NCI-H1417 (cell line): ENCODE data around the gene NUAK2.
"Not testable (repeated sequence)": the region's sequence is repeated elsewhere in the genome, so short reads cannot be mapped to it uniquely, and the experiment has no call there.

Experiments
- DNase-seq, 3 experiments: peaks; one replicate each; lab custom pipeline; 2025; lab: John Stamatoyannopoulos, UW

NUAK2 gene

DNA sequence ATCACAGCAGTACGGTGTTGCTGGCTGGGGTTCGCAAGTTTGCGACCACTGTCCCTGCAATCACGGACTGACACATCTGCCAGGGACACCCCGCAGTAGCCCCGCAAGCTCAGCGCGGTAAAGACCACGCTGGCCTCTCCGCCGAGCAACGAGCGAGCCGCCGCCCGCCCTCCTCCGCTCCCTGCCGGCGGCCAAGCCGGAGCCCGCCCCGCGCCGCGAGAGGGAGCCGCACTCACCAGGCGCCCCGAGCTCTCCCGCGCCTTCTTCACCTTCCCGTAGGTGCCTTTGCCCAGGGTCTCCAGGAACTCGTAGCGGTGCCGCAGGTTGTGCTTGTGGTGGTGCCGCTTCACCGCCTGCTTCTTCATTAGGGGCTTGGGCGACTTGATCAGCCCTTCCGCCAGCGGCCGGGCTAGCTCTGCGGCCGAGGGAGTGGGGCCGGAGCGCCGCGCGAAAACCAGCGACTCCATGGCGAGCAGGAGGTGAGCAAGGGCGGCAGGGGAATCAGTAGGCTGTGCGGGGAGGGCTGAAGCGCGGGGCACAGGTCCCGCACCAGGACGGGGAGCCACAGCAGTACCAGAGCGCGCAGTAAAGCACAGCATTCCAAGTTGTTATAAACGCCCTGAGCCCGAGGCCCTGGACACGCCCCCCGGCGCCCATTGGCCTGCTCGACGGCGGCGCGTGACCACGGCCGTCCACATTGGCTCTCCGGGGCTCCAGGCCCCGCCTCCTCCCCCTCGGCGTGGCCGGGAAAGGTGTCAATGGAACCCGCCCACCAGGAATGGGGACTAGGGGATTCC lies at the start of gene NUAK2:
Gene NUAK2 (minus strand): TSS at position 584 of the 797 bp plus-strand sequence. CDS start 117 bp downstream, at position 467.
- peak; percentile 93 to 100 (median 95) for DNase-seq

DNA sequence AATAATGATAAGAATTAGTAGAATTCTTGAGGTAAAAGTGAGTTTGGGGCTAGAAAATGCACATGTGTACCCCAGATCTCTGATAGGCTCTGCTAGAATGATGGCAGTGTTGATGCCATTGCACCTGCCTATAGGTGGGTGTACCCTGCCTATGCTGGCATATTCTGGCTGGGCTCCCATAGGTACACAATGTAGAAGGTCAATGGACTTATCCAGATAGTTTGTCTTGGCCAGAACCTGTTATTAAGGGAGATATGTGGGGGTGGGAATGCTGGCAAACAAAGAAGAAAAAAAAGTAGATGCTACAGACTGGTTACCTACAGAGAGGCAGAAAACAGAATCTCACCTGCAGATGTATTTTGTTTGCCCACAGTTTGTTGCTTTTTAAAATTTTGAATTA lies 49.2 kb upstream of the NUAK2 start:
- DNase-seq, result peak in 2 of 3 experiments; percentile 33 to 77

DNA sequence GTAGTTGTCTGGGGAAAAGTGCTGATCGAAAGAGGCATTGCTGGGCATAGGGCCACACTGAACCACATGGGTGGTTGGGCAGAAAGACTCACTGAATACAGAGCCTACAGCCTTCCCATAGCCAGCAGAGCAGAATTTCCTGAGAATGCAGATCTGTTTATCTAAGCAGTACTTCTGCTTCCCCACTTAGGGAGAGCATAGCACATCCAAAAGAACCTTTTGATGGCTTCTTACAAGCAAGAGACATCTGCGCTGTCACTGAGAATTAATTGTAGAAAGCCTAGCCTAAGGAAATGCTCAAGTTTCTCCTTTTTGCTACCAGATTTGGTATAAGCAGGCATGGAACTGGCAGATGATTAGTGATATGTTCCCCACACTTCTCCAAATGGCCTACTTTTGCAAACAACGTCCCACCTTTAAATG lies 48.2 kb upstream of the NUAK2 start:
- no peak for DNase-seq

DNA sequence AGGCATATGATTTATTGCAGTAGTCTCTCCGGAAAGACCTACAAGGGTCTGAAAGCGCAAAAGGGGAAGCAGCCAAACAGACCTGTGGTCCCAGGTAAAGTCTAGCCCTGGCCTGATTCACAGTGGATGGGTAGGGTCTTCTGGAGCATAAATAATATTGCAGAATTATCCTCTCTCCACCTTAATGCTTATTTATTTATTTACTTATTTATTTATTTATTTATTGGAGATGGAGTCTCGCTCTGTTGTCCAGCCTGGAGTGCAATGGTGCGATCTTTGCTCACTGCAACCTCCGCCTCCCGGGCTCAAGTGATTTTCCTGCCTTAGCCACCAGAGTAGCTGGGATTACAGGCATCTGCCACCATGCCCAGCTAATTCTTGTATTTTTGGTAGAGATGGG lies 46.9 kb upstream of the NUAK2 start:
- DNase-seq, result no peak

DNA sequence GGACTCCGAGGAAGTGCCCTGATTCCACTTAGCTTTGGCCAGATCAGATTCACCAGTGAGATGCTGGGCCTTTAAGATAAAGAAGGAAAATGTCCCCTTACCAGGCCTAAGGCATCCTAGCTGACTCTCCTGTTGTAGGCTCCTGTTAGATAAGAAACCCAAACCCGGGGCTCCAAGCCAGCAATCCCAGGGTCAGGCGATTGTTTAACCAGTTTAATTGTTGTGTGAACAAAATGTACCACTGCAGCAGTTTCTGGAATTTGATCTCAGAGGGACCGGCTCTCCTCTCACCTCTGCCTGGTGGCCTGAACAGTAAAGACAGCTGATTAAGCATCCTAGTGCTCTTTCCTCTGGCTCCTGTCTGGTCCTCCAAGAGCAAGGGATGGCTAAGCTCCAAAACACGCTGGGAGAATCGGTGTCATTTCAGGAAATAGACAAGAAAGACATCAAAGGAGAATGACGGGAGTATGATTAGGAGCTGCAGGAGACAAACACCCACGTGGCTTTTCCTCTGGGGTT lies 44.5 kb upstream of the NUAK2 start:
- peak in 2 of 3 experiments; percentile 28 to 76 for DNase-seq

DNA sequence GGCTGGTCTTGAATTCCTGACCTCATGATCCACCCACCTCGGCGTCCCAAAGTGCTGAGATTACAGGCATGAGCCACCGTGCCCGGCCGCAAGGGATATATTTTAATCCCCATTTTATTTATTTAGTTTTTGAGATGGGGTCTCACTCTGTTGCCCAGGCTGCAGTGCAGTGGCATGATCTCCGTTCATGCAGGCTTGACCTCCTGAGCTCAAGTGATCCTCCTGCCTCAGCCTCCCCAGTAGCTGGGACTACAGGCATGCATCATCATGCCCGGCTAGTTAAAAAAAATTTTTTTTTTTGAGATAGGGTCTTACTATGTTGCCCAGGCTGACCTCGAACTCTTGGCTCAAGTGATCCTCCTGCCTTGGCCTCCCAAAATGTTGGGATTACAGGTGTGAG lies 43.5 kb upstream of the NUAK2 start:
- not testable (repeated sequence) for DNase-seq

DNA sequence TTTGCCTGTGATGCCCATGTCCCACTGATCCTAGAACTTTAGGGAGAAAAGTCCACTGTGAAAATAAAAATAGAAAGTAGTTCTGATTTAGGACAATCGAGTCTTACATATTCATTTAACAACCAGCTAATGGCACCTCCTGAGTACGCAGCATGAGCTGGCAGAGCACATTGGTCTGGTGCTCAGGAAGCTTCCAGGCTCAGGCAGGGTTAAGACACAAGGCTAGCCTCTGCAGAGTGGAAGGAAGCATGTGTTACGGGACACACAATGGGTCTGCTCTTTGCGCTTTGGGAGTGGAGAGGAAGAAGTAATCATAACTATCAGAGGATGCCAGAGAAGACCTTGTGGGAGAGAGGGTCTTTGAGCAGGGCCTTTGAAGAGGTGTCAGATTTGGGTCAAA lies 39.3 kb upstream of the NUAK2 start:
- no peak for DNase-seq

DNA sequence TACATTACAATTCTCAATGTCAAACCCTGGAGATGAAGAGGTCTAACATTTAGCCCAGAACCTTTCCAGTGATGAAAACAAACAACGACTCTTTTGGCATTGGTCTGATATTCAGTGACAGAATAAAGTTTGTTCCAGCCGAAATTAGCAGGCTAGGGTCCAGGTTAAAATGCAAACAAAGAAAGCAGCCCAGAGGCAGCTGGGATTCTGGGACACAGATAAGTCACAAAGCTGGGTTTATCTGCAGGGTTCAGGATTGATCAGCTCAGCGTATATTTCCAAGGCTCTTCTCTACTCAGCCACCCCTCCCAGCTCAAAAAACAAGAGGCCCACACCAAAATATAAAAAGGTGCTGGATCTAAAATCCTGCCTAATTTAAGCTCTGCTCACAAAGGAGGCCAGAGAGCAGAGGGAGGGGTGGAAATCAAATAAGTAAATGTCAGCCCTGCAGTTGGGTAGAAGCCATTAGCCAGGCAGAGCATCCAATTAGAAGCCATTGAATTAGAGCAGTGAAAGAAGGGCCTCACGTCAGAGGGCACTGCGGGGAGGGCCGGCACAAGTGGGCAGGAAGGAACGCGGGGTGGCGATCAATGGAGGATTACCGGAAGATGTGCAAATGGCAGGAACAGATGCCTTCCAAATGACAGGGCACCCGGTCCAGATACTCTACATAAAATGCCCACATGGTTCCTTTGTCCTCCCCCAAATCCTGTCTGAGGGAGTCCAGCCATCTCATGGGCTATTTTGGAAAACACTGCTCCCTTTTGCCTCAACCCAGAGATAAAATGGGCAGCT lies 38.4 kb upstream of the NUAK2 start:
- DNase-seq, result peak in 2 of 3 experiments; percentile 10 to 53

DNA sequence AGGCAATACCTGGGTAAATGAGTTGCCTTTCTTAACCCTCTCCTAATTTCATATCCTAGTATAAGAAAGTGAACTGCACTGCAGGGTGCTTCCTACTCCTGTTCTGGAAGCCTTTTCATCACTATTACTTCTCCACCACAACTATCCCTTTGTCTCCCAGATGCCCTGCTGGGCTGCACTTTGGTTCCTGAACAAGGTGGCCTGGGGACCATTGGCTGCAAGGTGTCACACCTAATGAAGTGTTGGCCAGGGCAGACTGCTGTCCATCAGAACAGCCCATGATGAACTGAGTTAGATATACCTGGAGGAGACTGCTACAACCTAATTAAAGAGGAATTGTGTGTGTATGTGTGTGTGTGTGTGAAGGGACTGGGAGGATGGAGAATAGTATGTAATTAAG lies 37.0 kb upstream of the NUAK2 start:
- no peak for DNase-seq

DNA sequence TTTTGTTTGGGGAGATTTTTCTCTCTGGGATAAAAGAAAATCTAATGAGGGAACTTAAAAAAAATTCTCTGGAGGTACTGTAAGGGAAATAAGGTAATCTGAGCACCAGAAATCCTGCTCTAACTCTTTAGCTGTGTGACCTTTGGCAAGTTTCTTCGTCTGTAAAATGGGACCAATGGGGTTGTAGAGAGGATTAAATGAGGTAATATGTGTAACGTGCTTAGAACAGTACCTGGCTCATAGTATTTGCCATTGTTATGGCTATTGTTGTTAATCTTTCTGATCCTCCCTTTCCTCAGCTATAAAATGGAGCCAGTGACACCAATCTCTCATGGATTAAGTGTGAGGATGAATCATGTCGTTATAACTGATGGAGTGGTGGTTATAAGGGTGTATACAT lies 36.0 kb upstream of the NUAK2 start:
- DNase-seq, result no peak

DNA sequence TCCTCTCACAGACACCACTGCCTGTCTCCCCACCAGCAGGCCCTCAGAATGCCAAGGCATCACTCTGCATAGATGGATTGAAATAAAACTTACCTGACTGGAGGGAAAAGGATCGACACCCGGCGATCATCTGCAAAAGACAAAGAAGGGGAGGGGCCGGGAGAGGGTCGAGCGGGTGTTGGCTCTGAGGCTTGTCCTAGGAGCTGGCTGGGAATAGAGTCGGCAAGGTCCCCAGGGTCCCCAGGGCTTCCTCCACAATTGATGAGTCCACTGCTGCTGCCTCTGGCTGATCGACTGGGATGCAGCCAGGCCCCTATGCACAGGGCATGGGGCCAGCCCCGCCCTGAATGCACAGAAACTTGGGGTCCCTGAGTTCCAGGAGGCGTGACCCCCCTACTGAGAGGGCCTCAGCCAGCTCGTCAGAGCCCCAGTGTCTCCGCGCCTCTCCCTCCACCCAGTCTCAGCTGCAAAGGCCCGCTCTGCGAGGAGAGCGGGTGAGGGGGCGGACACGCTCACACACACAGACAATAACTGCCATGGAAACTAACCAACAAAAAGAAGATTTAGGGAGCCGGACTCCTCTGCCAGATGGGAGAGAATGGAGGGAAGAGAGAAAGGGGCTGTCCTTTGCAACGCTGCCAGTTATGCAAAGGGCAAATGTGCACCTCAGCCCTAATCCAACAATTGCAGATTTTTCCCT lies 35.0 kb upstream of the NUAK2 start, which contains the start of gene KLHDC8A:
Gene KLHDC8A (minus strand): TSS at position 483 of the 700 bp plus-strand sequence. CDS start 13,318 bp downstream, outside the sequence.
- DNase-seq, result peak; percentile 22 to 66 (median 61)

DNA sequence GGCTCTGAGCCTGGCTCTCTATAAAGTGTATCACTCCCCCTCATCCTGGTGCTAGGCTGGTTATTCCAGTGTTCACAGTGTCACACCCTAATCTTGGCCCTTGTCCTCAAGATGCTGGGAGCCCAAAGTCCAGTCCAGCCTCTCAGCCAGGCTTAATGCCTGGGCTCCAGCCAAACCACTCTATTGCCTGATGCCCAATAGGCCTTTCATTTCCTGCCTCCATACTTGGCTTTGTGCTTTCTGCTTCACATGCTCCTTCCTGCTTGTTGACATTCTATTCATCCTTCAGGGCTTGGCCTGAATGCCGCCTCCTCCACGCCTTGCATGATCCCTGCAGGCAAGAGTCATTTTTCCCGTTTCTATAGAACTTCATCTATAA lies 33.5 kb upstream of the NUAK2 start:
- no peak for DNase-seq

DNA sequence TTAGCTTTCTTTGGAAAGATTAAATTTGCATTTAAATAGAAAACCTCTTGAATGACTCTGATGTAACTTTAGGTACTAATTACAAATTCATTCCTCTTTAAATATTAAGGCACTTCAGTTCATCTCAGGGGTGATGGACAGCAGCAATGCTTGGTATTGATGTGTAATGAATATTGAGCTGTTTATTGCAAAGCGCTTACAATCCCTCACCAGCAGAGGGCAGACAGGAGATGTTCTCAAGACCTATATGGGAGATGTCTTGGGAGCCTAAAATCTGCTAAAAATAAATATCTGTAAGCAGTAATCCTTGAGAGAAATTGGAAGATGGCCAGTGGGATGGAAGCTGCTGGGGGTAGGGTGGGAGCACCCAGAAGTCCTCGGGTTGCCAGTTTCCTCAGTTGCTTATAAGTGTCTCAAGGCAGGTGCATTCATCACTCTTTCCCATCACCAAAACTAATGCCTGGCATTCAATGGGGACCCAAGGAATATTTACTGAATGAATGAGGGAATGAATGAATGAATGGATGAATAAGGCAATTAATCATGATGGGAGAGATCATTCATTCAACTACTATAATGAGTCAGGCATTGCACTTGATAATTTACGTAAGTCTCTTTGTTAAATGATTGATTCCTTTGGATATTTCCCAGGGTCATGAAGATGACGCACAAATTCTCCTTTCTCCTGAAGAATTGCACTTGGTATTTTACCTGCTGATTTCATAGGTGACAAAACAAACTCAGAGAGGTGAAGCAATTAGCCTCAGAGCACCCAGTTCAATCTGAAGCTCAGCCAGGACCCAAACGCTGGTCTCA lies 32.9 kb upstream of the NUAK2 start:
- DNase-seq, result peak; percentile 49 to 93 (median 85)

DNA sequence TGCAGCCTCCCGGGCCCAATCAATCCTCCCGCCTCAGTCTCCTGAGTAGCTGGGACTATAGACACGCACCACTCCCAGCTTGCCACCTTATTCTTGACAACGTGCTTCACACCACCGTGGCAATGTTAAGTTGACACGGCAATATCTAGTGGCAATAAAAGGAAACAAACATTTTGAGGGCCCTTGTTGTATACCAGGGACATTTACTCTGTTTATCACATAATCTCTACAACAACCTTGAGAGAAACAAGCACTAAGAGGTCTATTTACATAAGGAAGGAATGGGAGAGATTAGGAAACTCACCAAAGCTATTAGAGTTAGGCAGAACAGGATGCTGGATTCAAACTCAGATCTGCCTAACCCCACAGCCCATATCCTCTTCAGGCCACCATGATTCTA lies 32.1 kb upstream of the NUAK2 start:
- DNase-seq, result no peak

DNA sequence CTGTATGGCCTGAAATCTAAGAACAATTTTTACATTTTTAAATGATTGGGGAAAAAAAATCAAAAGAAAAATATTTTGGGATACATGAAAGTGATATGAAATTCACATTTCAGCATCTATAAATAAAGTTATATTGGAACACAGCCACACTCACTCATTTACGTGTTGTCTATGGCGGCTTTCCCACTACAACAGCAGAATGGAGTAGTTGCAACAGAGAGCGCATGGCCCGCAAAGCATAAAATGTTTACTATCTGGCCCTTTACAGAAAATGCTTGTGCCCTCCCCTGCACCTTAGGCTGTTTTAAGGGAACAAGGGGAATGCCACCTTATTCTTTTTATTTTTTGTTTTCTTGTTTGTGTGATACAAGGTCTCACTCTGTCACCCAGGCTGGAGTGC lies 31.6 kb upstream of the NUAK2 start:
- DNase-seq, result no peak

DNA sequence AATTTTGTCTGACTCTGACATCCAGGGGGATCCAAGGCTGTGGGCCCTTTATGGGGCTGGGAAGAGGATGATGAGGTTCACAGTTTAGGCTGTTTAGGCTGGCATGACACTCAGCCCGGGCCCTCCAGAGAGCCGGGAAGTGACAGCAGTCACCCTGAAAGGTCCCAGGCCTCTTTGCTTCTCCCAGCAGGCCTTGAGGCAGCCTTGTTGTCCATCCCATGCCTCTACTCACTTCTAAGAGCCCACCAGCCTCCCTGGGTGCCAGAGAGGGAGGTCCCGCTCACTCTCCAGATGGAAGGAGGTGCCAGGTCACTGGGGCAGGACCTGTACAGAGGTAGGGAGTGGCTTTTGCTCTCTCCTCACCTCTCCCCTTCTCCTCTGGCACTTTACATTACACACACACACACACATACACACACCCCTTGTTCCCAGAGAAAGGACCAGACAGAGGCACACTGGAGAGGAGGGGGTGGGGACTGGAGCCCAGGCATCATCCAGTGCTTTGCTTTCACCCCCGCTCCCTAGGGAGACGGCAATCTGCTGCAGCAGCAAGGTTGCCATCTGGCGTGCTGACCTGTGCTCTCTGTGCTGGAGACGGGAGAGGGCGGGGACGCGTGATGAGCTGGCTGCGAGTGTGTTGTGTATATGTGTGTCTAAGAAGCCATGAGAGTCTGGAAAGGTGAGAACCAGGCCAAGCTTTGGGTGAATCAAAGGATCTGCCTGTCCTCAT lies 30.6 kb upstream of the NUAK2 start:
- DNase-seq, result peak; percentile 86 to 99 (median 96)

DNA sequence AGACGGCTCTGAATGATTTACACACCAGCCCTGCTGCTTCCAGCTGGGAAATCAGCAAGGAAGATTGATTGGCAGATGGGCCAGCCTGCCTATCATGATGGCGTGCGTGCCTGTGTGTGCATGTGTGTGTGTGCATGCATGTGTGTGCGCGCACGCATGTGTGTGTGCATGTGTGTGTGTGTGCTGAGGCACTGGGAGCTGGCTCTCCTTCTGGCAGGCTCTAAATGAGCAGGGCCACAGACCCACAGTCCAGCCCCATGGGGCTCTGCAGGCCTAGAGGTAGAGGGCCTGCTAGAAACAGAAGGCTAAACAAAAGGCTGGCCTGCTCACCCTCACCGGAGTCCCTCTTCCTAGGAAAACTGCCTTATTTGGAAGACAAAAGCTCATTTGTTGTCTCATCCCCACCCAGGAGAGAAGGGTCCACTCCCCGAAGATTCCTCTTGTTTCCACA lies 29.2 kb upstream of the NUAK2 start:
- peak; percentile 44 to 73 (median 64) for DNase-seq

DNA sequence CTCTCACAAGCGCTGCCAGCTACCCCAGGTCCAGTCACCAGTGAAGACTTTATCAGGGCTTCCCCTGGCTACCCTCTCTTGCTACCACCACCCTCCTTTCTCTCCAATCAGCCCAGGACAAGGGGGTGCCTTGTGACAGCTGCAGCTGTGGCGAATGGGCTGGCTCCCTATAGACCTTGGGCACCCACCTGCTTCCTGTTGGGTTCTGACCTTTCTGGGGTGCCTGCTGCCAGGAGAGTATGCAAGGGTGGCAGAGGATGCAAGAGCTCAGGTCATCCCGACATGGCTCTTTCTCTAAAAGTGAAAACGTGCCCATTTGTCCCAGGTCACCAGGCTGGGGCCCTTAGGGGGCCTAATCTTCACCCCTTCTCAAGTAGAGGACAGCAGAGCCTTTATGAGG lies 28.6 kb upstream of the NUAK2 start:
- DNase-seq, result no peak

DNA sequence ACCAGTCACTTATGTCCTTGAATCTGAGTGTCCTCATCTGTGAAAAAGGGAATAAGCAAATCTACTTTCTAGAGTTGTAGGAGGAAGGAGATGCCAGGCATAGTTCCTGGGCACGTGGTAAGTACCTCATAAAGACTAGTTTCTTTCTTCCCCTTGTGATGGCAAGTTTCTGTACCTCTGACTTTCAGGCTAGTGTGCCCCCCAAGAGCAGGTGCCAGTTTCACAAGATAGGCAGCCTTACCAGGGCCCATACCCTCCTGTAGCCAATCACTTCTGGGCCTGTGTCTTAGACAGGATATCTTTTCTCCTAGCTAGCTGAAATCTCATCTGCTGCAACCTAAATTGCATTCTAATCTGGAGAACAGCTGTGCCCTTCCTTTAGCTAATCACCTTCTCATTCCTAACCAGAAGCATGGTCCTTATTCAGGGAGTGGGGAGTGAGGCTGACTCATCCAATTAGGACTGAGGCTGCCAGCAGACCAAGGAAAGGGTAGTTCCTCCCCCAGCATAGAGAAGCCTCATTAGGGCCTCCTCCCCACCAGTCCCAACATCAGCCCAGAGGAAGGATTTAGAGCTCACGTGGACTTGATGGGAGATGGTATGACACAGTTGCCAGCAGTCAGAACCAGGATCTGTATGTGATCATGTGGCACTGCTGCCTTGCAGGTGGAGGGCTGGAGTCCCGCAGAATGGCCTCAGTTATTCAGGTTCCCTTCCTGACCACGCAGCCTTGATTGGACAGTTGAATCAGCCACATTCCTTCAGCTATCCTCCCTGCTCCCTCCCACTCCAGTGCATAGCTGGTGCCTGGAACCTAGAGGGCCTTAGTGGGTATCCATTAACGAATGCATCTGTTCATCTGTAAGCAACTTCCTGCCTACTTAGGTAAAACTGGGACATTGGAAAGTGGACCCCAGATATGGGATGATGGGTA lies 27.3 kb upstream of the NUAK2 start:
- DNase-seq, result no peak
